ENCODE data around the gene TMEM163.

The TMEM163 gene

DNA sequence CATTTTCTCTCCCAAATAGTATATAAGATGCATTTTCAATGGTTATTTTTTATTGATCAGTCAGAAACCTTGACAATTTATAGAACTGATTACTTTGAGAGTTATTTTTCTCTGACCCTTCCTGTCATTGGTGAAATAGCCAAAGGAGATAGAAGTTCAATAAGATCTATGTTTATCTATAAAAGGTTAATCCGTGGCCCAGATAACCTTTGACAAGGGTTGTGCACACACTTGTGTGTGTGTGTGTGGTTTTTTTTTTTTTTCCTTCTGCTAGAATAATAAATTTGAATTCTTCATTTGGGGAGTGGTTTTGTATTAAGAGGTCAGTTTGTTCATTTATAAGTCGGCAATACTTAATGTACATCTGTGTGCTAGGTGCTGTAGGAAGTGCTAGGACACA, 304.9 kb downstream of the TMEM163 start:
- Histone ChIP-seq H3K4me1 (ENCODE audit: control insufficient read depth, insufficient read depth, low read length) (peaks cover 11% of the 10 kb centered on the region; the same call in 1 of the 2 replicates), H3K9ac (ENCODE audit: low read length) (no peak overlapping the region), H3K27ac (ENCODE audit: low read depth, low read length) (no peak overlapping the region), H3K36me3 (ENCODE audit: control insufficient read depth, insufficient read depth, low read length) (no peaks in the 10 kb centered on the region), H3K4me3 (ENCODE audit: low read depth, low read length) (no peak overlapping the region), H3K9me3 (ENCODE audit: control insufficient read depth, insufficient read depth, low read depth, low read length) (no peaks in the 10 kb centered on the region), H3K27me3 (ENCODE audit: control insufficient read depth, insufficient read depth, low read length) (no peaks in the 10 kb centered on the region)

DNA sequence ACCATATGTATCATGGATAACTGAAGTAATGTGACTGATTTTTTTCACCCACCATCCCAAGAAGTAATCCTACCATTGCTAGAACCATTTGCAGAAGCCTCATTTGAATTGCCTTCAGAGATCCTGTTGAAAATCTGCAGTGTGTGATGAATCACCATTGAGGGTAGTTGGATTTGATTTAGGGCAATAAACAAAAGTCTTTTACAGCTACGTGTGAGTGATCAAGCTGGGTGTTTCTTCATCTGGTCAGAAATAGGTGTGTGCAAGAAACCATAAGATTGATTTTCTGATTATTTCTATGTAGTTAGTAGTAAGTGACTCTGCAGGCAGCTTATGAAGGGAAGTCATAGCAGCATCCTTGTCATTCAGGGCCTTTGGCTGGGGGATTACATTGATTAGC, 305.4 kb downstream of the TMEM163 start:
- Histone ChIP-seq H3K27ac (ENCODE audit: low read depth, low read length) (no peak overlapping the region), H3K36me3 (ENCODE audit: control insufficient read depth, insufficient read depth, low read length) (no peaks in the 10 kb centered on the region), H3K4me1 (ENCODE audit: control insufficient read depth, insufficient read depth, low read length) (peaks cover 11% of the 10 kb centered on the region; the same call in 1 of the 2 replicates), H3K4me3 (ENCODE audit: low read depth, low read length) (no peak overlapping the region), H3K9me3 (ENCODE audit: control insufficient read depth, insufficient read depth, low read depth, low read length) (no peaks in the 10 kb centered on the region), H3K27me3 (ENCODE audit: control insufficient read depth, insufficient read depth, low read length) (no peaks in the 10 kb centered on the region), H3K9ac (ENCODE audit: low read length) (no peak overlapping the region)

- no peak overlapping the region for H3K27ac ChIP-seq (ENCODE audit: low read depth, low read length)
- H3K4me3 ChIP-seq (ENCODE audit: low read depth, low read length): no peak overlapping the region
- no peak overlapping the region for H3K9ac ChIP-seq (ENCODE audit: low read length)
- H3K4me1 ChIP-seq (ENCODE audit: control insufficient read depth, insufficient read depth, low read length): peaks cover 11% of the 10 kb centered on the region; the same call in 1 of the 2 replicates
- H3K9me3 ChIP-seq (ENCODE audit: control insufficient read depth, insufficient read depth, low read depth, low read length): no peaks in the 10 kb centered on the region
- no peaks in the 10 kb centered on the region for H3K27me3 ChIP-seq (ENCODE audit: control insufficient read depth, insufficient read depth, low read length)
- no peaks in the 10 kb centered on the region for H3K36me3 ChIP-seq (ENCODE audit: control insufficient read depth, insufficient read depth, low read length)
These were observed 306.2 kb downstream of the TMEM163 start for GRCh38 chr2:134412639-134412999.

DNA sequence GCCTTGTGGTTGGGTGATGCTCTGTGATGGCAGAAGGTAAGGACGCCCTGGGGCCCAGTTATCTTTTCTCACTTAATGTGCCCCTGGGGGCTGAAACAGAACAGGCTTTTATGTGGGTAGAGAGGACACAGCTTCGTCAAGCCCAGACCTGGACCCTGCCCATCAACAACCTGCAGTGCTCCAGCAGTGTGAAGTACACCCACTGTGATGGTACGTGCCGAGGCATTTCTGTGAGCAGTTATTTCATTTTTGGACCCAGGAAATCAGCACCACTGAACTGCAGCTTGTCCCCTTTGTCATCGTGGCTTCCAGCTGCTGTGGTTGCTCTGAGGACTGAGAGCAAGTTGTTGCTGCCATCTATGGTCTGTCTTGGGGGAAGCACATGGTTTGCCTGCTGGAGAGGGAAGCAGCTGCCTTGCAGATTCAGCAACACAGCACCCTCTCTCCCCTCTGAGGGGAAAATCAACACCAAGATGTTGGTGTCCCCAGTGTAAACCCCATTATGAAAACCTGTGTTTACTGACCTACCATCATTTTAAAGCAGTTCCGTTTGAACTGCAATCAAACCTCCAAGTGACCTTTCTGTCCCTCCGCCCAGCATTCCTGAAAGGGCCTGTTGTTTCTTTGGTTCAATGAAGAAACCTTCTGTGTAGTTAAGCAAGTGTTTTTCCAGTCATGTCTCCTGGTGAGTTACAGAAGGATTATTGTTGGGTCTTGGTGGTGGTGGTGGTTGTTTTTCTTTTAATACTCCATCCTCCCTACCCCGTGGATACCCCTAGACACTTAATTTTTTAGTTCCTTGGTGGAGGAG, 306.8 kb downstream of the TMEM163 start:
- Histone ChIP-seq H3K4me3 (ENCODE audit: low read depth, low read length) (no peak overlapping the region), H3K4me1 (ENCODE audit: control insufficient read depth, insufficient read depth, low read length) (peaks cover 11% of the 10 kb centered on the region; the same call in 1 of the 2 replicates), H3K9me3 (ENCODE audit: control insufficient read depth, insufficient read depth, low read depth, low read length) (no peaks in the 10 kb centered on the region), H3K9ac (ENCODE audit: low read length) (no peak overlapping the region), H3K36me3 (ENCODE audit: control insufficient read depth, insufficient read depth, low read length) (no peaks in the 10 kb centered on the region), H3K27ac (ENCODE audit: low read depth, low read length) (no peak overlapping the region), H3K27me3 (ENCODE audit: control insufficient read depth, insufficient read depth, low read length) (no peaks in the 10 kb centered on the region)

- Histone ChIP-seq H3K4me3 (ENCODE audit: low read depth, low read length) (no peak overlapping the region), H3K4me1 (ENCODE audit: control insufficient read depth, insufficient read depth, low read length) (peaks cover 11% of the 10 kb centered on the region; the same call in 1 of the 2 replicates), H3K27ac (ENCODE audit: low read depth, low read length) (no peak overlapping the region), H3K36me3 (ENCODE audit: control insufficient read depth, insufficient read depth, low read length) (0 out of 2 replicates have a peak, but pooled peaks cover 4% of the 10 kb centered on the region), H3K9ac (ENCODE audit: low read length) (no peak overlapping the region), H3K27me3 (ENCODE audit: control insufficient read depth, insufficient read depth, low read length) (no peaks in the 10 kb centered on the region), H3K9me3 (ENCODE audit: control insufficient read depth, insufficient read depth, low read depth, low read length) (no peaks in the 10 kb centered on the region)
These were observed 307.4 kb downstream of the TMEM163 start for GRCh38 chr2:134411279-134411827.

DNA sequence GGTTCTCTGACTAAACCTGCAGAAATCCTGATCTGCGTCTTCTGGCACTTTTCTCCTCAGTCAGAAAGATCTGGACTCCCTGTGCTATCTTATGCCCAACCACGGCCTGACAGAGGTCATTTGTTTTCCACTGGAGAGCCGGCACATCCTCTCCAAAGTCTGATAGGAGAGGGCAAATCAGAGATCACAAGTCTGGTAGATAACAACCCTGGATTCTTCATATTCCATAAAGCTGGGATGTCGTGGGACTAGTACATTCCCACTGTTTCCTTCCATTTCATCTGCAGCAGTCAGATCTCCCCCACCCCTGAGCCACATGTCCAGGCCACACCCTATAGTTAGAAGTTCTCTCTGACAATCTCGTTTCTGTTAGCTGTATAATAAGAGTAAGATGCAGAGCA, 308.0 kb downstream of the TMEM163 start:
- no peak overlapping the region for H3K27ac ChIP-seq (ENCODE audit: low read depth, low read length)
- peaks cover 11% of the 10 kb centered on the region; the same call in 1 of the 2 replicates for H3K4me1 ChIP-seq (ENCODE audit: control insufficient read depth, insufficient read depth, low read length)
- no peak overlapping the region for H3K4me3 ChIP-seq (ENCODE audit: low read depth, low read length)
- no peaks in the 10 kb centered on the region for H3K9me3 ChIP-seq (ENCODE audit: control insufficient read depth, insufficient read depth, low read depth, low read length)
- H3K27me3 ChIP-seq (ENCODE audit: control insufficient read depth, insufficient read depth, low read length): no peaks in the 10 kb centered on the region
- H3K36me3 ChIP-seq (ENCODE audit: control insufficient read depth, insufficient read depth, low read length): peaks cover 7% of the 10 kb centered on the region; the same call in 1 of the 2 replicates
- H3K9ac ChIP-seq (ENCODE audit: low read length): no peak overlapping the region

DNA sequence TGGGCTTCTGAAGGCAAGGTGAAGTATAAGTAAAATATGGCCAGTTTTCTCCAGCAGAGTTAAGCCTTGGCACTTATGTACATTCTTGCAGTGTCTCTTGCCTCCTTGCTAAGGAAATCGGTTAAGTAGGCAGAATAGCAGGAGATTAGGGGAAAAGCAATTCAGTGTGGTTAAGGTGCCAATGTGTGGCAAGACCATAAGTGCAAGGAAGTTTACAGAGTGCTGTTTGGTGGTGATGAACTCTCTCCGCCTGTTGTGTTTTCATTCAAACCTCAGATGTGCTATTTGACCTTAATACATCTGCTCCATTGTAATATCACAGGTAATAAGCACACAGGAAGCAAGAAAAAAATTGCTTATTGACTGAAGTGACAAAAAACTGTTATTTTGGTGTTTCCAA, 308.8 kb downstream of the TMEM163 start:
- Histone ChIP-seq H3K9ac (ENCODE audit: low read length) (no peak overlapping the region), H3K4me1 (ENCODE audit: control insufficient read depth, insufficient read depth, low read length) (peaks cover 11% of the 10 kb centered on the region; the same call in 1 of the 2 replicates), H3K27me3 (ENCODE audit: control insufficient read depth, insufficient read depth, low read length) (no peaks in the 10 kb centered on the region), H3K4me3 (ENCODE audit: low read depth, low read length) (no peak overlapping the region), H3K27ac (ENCODE audit: low read depth, low read length) (no peak overlapping the region), H3K9me3 (ENCODE audit: control insufficient read depth, insufficient read depth, low read depth, low read length) (no peaks in the 10 kb centered on the region), H3K36me3 (ENCODE audit: control insufficient read depth, insufficient read depth, low read length) (peaks cover 7% of the 10 kb centered on the region; the same call in 1 of the 2 replicates)

GRCh38 chr2:134408791-134409190, 310.0 kb downstream of the TMEM163 start:
- Histone ChIP-seq H3K27ac (ENCODE audit: low read depth, low read length) (no peak overlapping the region), H3K4me1 (ENCODE audit: control insufficient read depth, insufficient read depth, low read length) (peaks cover 11% of the 10 kb centered on the region; the same call in 1 of the 2 replicates), H3K9ac (ENCODE audit: low read length) (no peak overlapping the region)

DNA sequence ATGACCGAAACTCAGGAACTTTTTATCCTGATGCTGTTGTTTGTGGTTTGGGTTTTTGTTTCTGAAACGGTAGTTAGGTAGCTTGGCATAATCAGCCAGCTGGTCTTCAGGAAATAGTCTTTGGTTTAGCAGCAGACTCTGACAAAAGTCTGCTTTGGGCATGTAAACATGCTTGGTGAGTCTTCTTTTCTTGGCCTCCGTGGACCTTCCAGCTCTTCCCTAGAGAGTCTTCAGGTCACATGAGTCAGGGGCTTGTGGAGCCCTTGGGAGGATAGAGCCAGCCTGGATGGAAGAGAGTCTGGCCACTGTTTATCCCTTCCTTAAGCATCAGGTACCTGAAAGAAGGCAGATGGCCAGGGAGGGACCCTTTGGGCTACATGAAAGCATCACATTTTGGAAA, 310.4 kb downstream of the TMEM163 start:
- Histone ChIP-seq H3K27me3 (ENCODE audit: control insufficient read depth, insufficient read depth, low read length) (no peaks in the 10 kb centered on the region), H3K4me3 (ENCODE audit: low read depth, low read length) (no peak overlapping the region), H3K9ac (ENCODE audit: low read length) (no peak overlapping the region), H3K9me3 (ENCODE audit: control insufficient read depth, insufficient read depth, low read depth, low read length) (no peaks in the 10 kb centered on the region), H3K36me3 (ENCODE audit: control insufficient read depth, insufficient read depth, low read length) (peaks cover 11% of the 10 kb centered on the region), H3K27ac (ENCODE audit: low read depth, low read length) (no peak overlapping the region), H3K4me1 (ENCODE audit: control insufficient read depth, insufficient read depth, low read length) (peaks cover 11% of the 10 kb centered on the region; the same call in 1 of the 2 replicates)

More at GRCh38 chr2:134408791-134409190, 310.0 kb downstream of the TMEM163 start:
- H3K27me3 ChIP-seq (ENCODE audit: control insufficient read depth, insufficient read depth, low read length): no peaks in the 10 kb centered on the region
- no peaks in the 10 kb centered on the region for H3K9me3 ChIP-seq (ENCODE audit: control insufficient read depth, insufficient read depth, low read depth, low read length)
- peaks cover 7% of the 10 kb centered on the region for H3K36me3 ChIP-seq (ENCODE audit: control insufficient read depth, insufficient read depth, low read length)
- no peak overlapping the region for H3K4me3 ChIP-seq (ENCODE audit: low read depth, low read length)

DNA sequence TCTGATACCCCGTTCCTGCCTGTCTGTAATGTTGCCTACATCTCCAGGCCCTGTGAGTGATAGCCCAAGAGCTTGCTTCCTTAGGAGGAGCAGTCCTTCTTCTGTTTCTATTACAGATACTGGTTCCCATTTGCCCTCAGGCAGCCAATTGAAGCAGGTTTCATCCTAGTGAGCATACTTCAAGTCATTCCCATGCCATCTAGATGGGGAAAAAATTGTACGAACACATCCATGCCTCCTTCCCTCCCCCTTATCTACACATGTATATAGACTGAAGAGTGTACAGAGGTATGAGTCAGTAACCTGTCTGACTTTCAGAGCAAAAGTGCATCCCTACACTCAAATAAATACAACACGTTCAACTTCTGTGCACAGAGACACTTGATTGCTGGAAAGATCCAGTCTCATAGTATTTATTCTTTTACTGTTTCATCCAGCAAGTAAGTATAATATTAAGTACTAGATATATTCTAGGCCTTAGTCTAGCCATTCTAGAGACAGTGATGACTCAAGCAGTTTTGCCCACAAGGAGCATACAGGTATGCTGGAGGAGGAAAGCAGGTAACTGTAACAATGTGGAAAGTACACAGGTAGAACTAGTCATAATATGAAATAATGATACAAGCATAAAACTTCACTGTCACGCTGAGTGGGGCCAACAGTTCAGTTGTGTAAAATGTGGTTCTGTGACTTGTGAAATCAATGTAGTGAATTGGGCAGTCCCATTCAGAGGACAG, 311.5 kb downstream of the TMEM163 start:
- no peak overlapping the region for H3K4me3 ChIP-seq (ENCODE audit: low read depth, low read length)
- peaks cover 13% of the 10 kb centered on the region for H3K36me3 ChIP-seq (ENCODE audit: control insufficient read depth, insufficient read depth, low read length)
- H3K9ac ChIP-seq (ENCODE audit: low read length): no peak overlapping the region
- peaks cover 8% of the 10 kb centered on the region; the same call in 1 of the 2 replicates for H3K4me1 ChIP-seq (ENCODE audit: control insufficient read depth, insufficient read depth, low read length)
- no peak overlapping the region for H3K27ac ChIP-seq (ENCODE audit: low read depth, low read length)
- no peaks in the 10 kb centered on the region for H3K27me3 ChIP-seq (ENCODE audit: control insufficient read depth, insufficient read depth, low read length)
- no peaks in the 10 kb centered on the region for H3K9me3 ChIP-seq (ENCODE audit: control insufficient read depth, insufficient read depth, low read depth, low read length)

GRCh38 chr2:134406736-134407135, 312.1 kb downstream of the TMEM163 start:
- no peak overlapping the region for H3K27ac ChIP-seq (ENCODE audit: low read depth, low read length)
- no peak overlapping the region for H3K9ac ChIP-seq (ENCODE audit: low read length)
- no peaks in the 10 kb centered on the region for H3K9me3 ChIP-seq (ENCODE audit: control insufficient read depth, insufficient read depth, low read depth, low read length)
- no peak overlapping the region for H3K4me3 ChIP-seq (ENCODE audit: low read depth, low read length)
- peaks cover 7% of the 10 kb centered on the region; the same call in 1 of the 2 replicates for H3K4me1 ChIP-seq (ENCODE audit: control insufficient read depth, insufficient read depth, low read length)
- H3K36me3 ChIP-seq (ENCODE audit: control insufficient read depth, insufficient read depth, low read length): peaks cover 13% of the 10 kb centered on the region
- no peaks in the 10 kb centered on the region for H3K27me3 ChIP-seq (ENCODE audit: control insufficient read depth, insufficient read depth, low read length)

Data from HUES6 (cell line).